Bronchial epithelial cell (primary cell): ENCODE data around the gene NEB. TPM values are rescaled to one million over a fixed set of nuclear protein-coding genes. Genes with fewer than 3 reads are reported as not detected.

Source experiments
- DNase-seq: peaks from one replicate; pipeline ENCODE4 v3.0.0-alpha.2; 2010; ENCODE audit warnings: low read depth
- FAIRE-seq: peaks from 2 replicates; lab custom pipeline; 2011; peaks lifted over from hg19 to GRCh38; lab: Jason Lieb, UNC
- H3K27me3 ChIP-seq: 2 replicates; pipeline ENCODE4 v1.5.1; 2011; ENCODE audit warnings: low read length; ENCODE audit not compliant: control insufficient read depth, insufficient read depth
- H3K36me3 ChIP-seq: 2 replicates; pipeline ENCODE4 v1.5.1; 2011; ENCODE audit warnings: low read length; ENCODE audit not compliant: control insufficient read depth, insufficient read depth
- H3K4me3 ChIP-seq: 2 replicates; pipeline ENCODE4 v1.5.1; 2011; ENCODE audit warnings: mild to moderate bottlenecking, low read depth, low read length, control low read depth
- CTCF ChIP-seq: IDR thresholded peaks from 2 replicates; pipeline ENCODE4 v1.5.1; 2011; ENCODE audit warnings: mild to moderate bottlenecking, moderate library complexity, low read length, control low read depth, inconsistent platforms; ENCODE audit not compliant: insufficient read depth, severe bottlenecking
- total RNA-seq: library from RNA; depleted of rRNA; stranded (reverse); fragments of >200 nt; gene quantifications from 2 replicates; pipeline ENCODE4 v1.2.1, GENCODE V29; 2014

NEB gene
- total RNA-seq, 1 donor from 2014 or later, result 0.26 TPM

- Histone ChIP-seq H3K27me3 (peaks cover 2% of the 10 kb centered on the region), H3K4me3 (no peak overlapping the region), H3K36me3 (no peaks in the 10 kb centered on the region)
- DNase-seq (no peak), FAIRE-seq (no peak)
- TF ChIP-seq CTCF, result no peak
Observed at GRCh38 chr2:151623631-151624030, 110.6 kb downstream of the NEB start.

- H3K27me3 ChIP-seq, result peaks cover 2% of the 10 kb centered on the region
- DNase-seq, result no peak
- no peak for TF ChIP-seq CTCF
Observed at GRCh38 chr2:151620761-151621160, 113.5 kb downstream of the NEB start.

GRCh38 chr2:151619337-151619989, 114.8 kb downstream of the NEB start:
- peaks cover 2% of the 10 kb centered on the region for H3K27me3 ChIP-seq
- no peak for TF ChIP-seq CTCF
- no peaks in the 10 kb centered on the region for H3K36me3 ChIP-seq
- DNase-seq, result no peak
- H3K4me3 ChIP-seq, result no peak overlapping the region
- no peak for FAIRE-seq

More at GRCh38 chr2:151620761-151621160, 113.5 kb downstream of the NEB start:
- FAIRE-seq, result no peak
- H3K4me3 ChIP-seq, result no peak overlapping the region
- H3K36me3 ChIP-seq, result no peaks in the 10 kb centered on the region

GRCh38 chr2:151616760-151617339, 117.4 kb downstream of the NEB start:
- Histone ChIP-seq H3K27me3 (peaks cover 2% of the 10 kb centered on the region), H3K36me3 (no peaks in the 10 kb centered on the region), H3K4me3 (no peak overlapping the region)
- FAIRE-seq (no peak), DNase-seq (no peak)
- no peak for TF ChIP-seq CTCF

- no peak for FAIRE-seq
- Histone ChIP-seq H3K27me3 (no peaks in the 10 kb centered on the region), H3K36me3 (no peaks in the 10 kb centered on the region), H3K4me3 (no peak overlapping the region)
- DNase-seq, result peak; percentile 39
- no peak for TF ChIP-seq CTCF
Observed at GRCh38 chr2:151614606-151615306, 119.5 kb downstream of the NEB start.
